ENCODE data around the gene NOTCH2.

Gene NOTCH2

GRCh38 chr1:119937198-119937597 lies 132.3 kb downstream of the NOTCH2 start:
- Mint-ChIP-seq H3K27me3 (ENCODE audit: low read depth, poor library complexity) (peaks cover under 1% of the 10 kb centered on the region), H3K9me3 (peaks cover 9% of the 10 kb centered on the region), H3K4me1 (no peaks in the 10 kb centered on the region), H3K4me3 (no peak overlapping the region), H3K36me3 (ENCODE audit: low read depth) (peaks cover 84% of the 10 kb centered on the region), H3K27ac (peak overlapping the region; percentile 30)
- no peak for TF ChIP-seq CTCF (IDR thresholded peaks at IDR 0.05)
- no peak for DNase-seq

- H3K4me3 Mint-ChIP-seq: no peak overlapping the region
- H3K9me3 Mint-ChIP-seq: peaks cover 9% of the 10 kb centered on the region
- H3K27ac Mint-ChIP-seq: no peak overlapping the region
- DNase-seq: no peak
- H3K36me3 Mint-ChIP-seq (ENCODE audit: low read depth): peaks cover 83% of the 10 kb centered on the region
- H3K27me3 Mint-ChIP-seq (ENCODE audit: low read depth, poor library complexity): peaks cover 3% of the 10 kb centered on the region
- no peak for TF ChIP-seq CTCF (IDR thresholded peaks at IDR 0.05)
- H3K4me1 Mint-ChIP-seq: no peaks in the 10 kb centered on the region
Measured at GRCh38 chr1:119935915-119936314, 133.5 kb downstream of the NOTCH2 start.

- Mint-ChIP-seq H3K27ac (no peak overlapping the region), H3K4me3 (no peak overlapping the region), H3K36me3 (ENCODE audit: low read depth) (peaks cover 79% of the 10 kb centered on the region), H3K9me3 (peaks cover 9% of the 10 kb centered on the region), H3K4me1 (no peaks in the 10 kb centered on the region), H3K27me3 (ENCODE audit: low read depth, poor library complexity) (peaks cover 3% of the 10 kb centered on the region)
- DNase-seq: no peak
- no peak for TF ChIP-seq CTCF (IDR thresholded peaks at IDR 0.05)
Measured at GRCh38 chr1:119935373-119935772, 134.1 kb downstream of the NOTCH2 start.

- Mint-ChIP-seq H3K4me1 (no peaks in the 10 kb centered on the region), H3K27ac (no peak overlapping the region), H3K4me3 (no peak overlapping the region), H3K36me3 (ENCODE audit: low read depth) (peaks cover 66% of the 10 kb centered on the region), H3K27me3 (ENCODE audit: low read depth, poor library complexity) (peaks cover 3% of the 10 kb centered on the region), H3K9me3 (peaks cover 9% of the 10 kb centered on the region)
- no peak for DNase-seq
- no peak for TF ChIP-seq CTCF (IDR thresholded peaks at IDR 0.05)
Measured at GRCh38 chr1:119933397-119933796, 136.1 kb downstream of the NOTCH2 start.

- TF ChIP-seq CTCF (IDR thresholded peaks at IDR 0.05): no peak
- no peak for DNase-seq
- H3K27me3 Mint-ChIP-seq (ENCODE audit: low read depth, poor library complexity): peaks cover 3% of the 10 kb centered on the region
- no peaks in the 10 kb centered on the region for H3K4me1 Mint-ChIP-seq
- H3K27ac Mint-ChIP-seq: no peak overlapping the region
- H3K9me3 Mint-ChIP-seq: peaks cover 9% of the 10 kb centered on the region
- no peak overlapping the region for H3K4me3 Mint-ChIP-seq
- H3K36me3 Mint-ChIP-seq (ENCODE audit: low read depth): peaks cover 66% of the 10 kb centered on the region
Measured at GRCh38 chr1:119929643-119930315, 139.7 kb downstream of the NOTCH2 start.

- no peak overlapping the region for H3K27ac Mint-ChIP-seq
- no peaks in the 10 kb centered on the region for H3K27me3 Mint-ChIP-seq (ENCODE audit: low read depth, poor library complexity)
- no peak overlapping the region for H3K4me3 Mint-ChIP-seq
- peaks cover 67% of the 10 kb centered on the region for H3K36me3 Mint-ChIP-seq (ENCODE audit: low read depth)
- no peak for DNase-seq
- H3K4me1 Mint-ChIP-seq: no peaks in the 10 kb centered on the region
- no peak for TF ChIP-seq CTCF (IDR thresholded peaks at IDR 0.05)
- H3K9me3 Mint-ChIP-seq: no peaks in the 10 kb centered on the region
Measured at GRCh38 chr1:119926553-119926952, 142.9 kb downstream of the NOTCH2 start.

Data from nephron progenitor cell (in vitro differentiated cells).